GM18868 (cell line): ENCODE measurements around the gene CACNA1C.

ENCODE experiments used
- ATAC-seq: cut with Tn5 transposase; IDR thresholded peaks from one replicate; pipeline ENCODE4 v1.9.1; 2021; ENCODE audit warnings: mild to moderate bottlenecking, moderate library complexity; ENCODE audit not compliant: unreplicated experiment

CACNA1C gene

GRCh38 chr12:2628401-2628800 lies 575.6 kb downstream of the CACNA1C start:
- ATAC-seq: no peak

DNA sequence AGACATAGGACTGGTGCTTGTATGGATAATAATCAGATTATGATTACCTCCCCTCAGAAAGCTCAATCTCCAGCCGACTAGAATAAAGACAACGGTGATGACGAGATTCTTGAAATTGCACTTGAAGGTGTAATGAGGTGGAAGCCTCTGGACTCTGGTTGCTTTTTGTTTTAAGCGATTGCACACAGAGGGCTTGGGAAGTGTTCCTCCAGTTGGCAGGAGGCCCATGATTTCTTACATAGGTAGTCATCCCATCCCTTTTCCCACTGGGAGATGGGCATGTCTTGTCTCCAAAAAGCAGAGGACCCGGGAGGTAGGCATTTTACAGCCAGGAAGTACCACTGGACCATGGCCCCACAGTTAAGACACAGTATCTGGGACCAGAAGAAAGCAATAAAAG lies 576.3 kb downstream of the CACNA1C start:
- ATAC-seq: no peak

- no peak for ATAC-seq
Observed at GRCh38 chr12:2631653-2632350, 579.0 kb downstream of the CACNA1C start.

GRCh38 chr12:2633176-2633824 lies 580.5 kb downstream of the CACNA1C start:
- no peak for ATAC-seq

DNA sequence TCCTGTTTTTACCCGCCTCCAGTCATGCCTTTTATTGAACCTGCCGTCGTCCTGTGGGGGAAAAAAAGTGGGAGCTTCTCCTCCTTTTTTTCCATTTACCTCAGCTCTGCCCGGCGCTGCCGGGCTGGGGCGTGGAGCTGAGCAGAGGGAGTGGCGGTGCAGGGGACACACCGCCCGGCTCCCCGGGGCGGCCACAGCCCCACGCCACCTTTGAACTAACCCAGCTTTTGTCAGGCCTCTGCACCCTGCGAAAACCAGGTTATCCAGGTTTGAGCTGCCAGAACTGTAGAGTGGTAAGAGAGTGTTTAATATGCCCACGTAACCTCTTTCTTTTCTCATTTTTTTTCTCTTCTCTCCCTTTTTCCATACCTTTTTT lies 581.0 kb downstream of the CACNA1C start:
- no peak for ATAC-seq

DNA sequence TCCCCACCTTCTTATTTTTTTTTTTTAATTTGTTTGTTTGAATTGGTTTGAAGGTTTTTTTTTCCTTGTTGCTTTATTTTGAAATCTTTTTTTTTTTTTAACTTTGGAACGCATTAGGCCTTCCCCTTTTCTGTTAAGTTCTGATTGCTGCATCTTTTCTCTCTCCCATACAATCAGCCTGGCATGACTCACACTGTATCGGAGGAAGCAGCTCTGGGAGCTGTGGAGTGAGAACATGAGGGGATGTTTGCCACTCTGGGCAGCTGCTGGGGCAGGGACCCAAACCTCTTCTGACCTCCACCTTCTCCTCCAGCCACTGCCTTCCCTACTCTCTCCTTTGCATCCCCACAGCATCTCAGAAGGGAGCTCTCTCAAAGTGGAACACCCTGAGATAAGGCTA lies 581.7 kb downstream of the CACNA1C start:
- ATAC-seq: no peak

GRCh38 chr12:2636741-2637340 lies 584.1 kb downstream of the CACNA1C start:
- ATAC-seq: no peak

GRCh38 chr12:2637371-2637770 lies 584.6 kb downstream of the CACNA1C start:
- ATAC-seq: no peak

DNA sequence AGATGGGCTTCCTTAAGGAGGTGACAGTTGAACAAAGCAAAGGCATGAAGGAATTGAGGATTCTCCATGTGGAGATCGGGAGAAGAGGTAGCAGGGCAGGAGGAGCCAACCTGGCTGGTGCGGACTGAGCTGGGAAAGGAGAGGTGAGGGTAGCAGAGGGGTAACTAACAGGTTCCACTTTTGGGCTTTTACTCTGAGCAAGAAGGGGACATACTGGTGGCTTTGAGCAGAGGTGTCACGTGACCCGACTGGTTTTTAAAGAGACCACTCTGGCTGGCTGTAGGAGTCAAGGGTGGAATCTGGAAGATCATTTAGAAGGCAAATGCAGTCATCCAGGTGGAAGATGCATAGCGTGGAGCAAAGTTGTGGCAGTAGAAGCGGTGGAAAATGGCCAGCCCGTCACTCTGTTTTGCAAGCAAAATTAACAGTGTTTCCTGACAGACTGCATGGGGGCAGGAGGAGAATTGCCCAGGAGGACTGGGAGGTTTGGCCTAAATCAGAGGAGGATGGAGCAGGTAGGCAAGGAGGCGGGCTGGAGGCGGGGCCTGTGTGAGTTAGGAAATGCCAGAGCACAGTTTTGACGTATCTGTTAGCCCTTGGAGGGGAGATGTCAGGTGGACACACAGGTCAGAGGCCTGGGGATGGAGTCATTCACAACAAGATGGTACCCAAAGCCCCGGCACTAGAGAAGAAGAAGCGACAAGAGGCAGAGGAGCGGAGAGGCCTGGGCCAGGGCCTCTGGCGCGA lies 585.7 kb downstream of the CACNA1C start:
- no peak for ATAC-seq

GRCh38 chr12:2639020-2639298 lies 586.2 kb downstream of the CACNA1C start:
- ATAC-seq: no peak

DNA sequence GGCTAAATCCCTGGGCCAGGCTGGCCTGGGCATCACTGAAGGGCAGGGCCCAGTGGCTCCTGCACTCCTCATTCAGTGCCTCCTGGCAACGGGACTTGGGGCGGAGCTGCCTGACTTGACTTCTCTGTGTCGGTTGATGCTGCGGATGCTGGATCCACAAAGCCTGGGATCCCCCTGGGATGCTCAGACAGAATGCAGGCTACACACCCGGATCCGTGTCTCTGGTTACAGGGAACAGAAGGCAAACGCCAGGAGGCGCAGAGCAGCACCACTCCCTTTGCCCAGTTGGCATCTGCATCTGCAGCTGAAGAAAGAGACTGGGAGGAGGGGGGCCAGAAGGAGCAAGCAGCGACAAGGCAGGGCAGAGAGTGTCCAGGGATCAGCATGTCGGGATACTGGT lies 587.5 kb downstream of the CACNA1C start:
- no peak for ATAC-seq

GRCh38 chr12:2640709-2641108 lies 587.9 kb downstream of the CACNA1C start:
- ATAC-seq: no peak

- no peak for ATAC-seq
Observed at GRCh38 chr12:2641207-2641606, 588.4 kb downstream of the CACNA1C start.

GRCh38 chr12:2641761-2642160 lies 589.0 kb downstream of the CACNA1C start:
- no peak for ATAC-seq

GRCh38 chr12:2642176-2642892 lies 589.5 kb downstream of the CACNA1C start:
- no peak for ATAC-seq

DNA sequence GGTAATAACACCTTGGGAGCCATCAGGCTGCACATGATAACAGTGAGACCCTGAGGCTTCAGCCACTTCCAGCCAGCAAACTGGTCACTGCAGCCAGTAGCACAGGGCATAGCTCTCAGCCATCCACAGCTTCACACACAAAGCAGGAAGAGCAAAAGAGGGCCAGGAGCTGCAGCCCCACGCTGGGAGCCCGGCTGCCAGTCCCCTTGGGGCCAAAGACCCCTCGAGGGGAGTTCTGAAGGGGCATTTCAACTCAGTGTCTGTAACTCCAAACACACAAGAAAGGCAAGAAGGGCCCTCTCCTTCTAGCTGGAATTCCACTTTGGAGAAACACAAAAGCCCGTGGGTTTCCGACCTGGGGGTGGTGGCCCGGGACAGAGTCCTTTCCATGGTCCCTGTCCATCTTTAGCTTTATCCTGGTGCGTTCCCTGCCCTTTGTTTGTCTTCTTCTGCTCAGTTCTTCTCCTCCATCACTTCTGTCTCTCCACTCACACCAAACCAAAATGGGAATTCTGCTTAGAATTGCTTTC lies 590.2 kb downstream of the CACNA1C start:
- ATAC-seq: no peak

DNA sequence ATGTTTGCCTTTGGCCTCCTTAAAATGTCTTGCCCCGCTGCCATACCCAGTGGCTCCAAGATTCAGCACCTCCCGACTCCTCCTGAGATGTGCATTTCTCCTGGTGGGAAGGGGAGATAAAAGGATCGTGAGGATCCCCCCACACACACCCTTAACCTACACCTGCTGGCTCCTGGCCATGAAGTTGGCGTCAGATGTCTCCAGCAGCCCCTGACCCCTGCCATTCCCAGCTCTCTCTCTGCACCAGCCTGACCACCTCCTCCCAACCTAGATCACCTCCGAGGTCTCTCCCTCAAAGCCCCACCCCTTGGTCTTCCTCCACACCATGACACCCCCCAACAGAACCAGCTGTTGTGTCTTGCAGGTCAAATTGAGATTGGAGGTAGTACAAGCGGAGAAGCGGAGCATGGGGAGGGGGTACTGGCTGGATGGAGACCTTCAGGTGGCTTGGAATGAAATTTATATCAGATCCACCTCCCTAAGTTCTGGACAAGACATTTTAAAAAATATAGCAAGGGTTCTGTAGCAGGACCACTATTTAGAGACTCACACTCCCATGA lies 590.9 kb downstream of the CACNA1C start:
- no peak for ATAC-seq

DNA sequence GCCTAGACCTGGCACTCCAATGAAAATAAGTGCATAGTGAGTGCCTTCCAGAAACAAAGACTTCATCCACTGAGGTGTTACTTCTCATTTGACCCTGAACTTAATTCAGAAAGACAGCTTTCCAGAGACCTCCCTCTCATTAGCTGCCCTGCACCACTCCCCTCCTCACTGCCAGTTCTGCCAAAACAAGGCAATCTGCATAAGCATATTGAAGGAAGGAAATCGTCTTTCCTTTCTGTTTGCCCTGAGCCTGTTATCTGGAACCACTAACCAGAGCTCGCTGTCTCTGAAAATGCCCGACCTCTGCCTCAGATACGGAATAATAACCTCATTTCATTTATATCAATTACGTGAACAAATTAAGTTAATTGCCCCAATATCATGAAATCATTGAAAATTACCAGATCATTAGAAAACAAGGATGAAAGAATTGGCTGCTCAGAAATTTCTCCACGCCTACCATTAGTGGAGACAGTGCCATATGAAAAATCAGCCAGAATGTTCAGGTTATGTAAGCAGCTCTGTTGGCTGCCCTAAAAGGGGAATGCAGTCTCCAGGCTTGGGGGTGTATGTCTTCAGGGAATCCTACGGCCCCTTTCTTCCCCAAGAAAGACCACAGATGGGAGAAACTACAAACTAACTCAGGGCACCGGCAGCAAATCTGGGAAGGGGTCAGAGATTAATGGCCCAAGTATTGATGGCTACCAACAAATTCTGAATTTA lies 592.1 kb downstream of the CACNA1C start:
- ATAC-seq: no peak

- no peak for ATAC-seq
Observed at GRCh38 chr12:2645460-2645859, 592.7 kb downstream of the CACNA1C start.

- no peak for ATAC-seq
Observed at GRCh38 chr12:2646341-2646740, 593.6 kb downstream of the CACNA1C start.
